Measurements from ENCODE around the gene SEMA4G.

The SEMA4G gene

DNA sequence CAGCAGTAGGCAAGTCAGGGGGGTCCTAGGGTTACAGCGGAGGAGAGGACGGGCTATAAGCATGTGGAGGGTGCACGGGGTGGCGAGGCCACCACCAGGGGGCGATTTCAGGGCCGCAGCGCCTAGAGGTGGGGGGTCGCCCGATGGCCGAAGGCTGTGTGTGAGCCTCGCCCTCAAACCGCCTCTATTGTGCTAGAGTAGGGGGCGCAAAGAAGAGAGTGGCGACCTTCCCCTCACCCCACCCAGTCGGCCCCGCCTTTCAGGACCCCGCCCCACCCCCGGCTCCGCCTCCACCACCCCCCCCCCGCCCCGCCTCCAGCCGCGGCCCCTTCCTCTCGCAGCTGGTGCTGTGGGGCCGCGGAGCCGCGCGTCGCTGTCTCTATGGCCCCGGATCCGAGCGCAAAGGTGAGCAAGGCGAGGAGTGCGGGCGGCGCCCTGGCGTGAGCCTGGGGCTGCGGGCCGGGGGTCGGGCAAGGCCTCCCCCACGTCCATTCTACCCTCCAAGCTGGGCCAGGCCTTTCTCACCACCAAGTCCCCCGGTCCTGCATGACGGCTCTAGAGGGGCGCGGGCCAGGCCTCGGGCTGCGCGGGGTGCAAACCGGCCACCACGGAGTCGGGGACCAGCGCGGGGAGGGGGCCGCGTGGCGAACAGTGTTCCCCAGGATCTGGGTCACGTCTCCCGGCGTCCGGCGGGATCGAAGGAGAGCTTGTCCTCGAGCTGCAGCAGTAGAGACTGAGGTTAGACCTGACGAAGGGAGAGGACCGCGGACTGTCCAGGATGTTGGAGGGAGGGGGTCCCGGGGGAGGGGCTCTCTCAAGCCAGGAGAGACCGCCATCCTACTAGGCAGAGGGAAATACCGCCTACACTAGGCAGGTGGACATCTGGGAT is at the start of gene SEMA4G:
Gene SEMA4G (plus strand): TSS at position 318 of the 889 bp plus-strand sequence. CDS start 3,409 bp downstream, outside the sequence.
- in situ Hi-C loops (cut with MboI; ENCODE audit: low pct_unique_long_range_greater_than_20kb, low sequenced_read_pairs, unreplicated experiment), result no loop called here
- DNase-seq (ENCODE audit: low spot score), result peak; percentile 80
- TF ChIP-seq, protein P1, sequence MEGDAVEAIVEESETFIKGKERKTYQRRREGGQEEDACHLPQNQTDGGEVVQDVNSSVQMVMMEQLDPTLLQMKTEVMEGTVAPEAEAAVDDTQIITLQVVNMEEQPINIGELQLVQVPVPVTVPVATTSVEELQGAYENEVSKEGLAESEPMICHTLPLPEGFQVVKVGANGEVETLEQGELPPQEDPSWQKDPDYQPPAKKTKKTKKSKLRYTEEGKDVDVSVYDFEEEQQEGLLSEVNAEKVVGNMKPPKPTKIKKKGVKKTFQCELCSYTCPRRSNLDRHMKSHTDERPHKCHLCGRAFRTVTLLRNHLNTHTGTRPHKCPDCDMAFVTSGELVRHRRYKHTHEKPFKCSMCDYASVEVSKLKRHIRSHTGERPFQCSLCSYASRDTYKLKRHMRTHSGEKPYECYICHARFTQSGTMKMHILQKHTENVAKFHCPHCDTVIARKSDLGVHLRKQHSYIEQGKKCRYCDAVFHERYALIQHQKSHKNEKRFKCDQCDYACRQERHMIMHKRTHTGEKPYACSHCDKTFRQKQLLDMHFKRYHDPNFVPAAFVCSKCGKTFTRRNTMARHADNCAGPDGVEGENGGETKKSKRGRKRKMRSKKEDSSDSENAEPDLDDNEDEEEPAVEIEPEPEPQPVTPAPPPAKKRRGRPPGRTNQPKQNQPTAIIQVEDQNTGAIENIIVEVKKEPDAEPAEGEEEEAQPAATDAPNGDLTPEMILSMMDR (IDR thresholded peaks at IDR 0.05; ENCODE audit: extremely low read depth, insufficient read depth, missing control alignments), result peak; percentile 69

GRCh38 chr10:100923580-100923979 is 45.7 kb upstream of the SEMA4G start:
- in situ Hi-C loops (cut with MboI; ENCODE audit: low pct_unique_long_range_greater_than_20kb, low sequenced_read_pairs, unreplicated experiment), result no loop called here

GRCh38 chr10:100927266-100927665 is 42.0 kb upstream of the SEMA4G start:
- in situ Hi-C loops (cut with MboI; ENCODE audit: low pct_unique_long_range_greater_than_20kb, low sequenced_read_pairs, unreplicated experiment), result no loop called here
- TF ChIP-seq, protein P1 (IDR thresholded peaks at IDR 0.05; ENCODE audit: extremely low read depth, insufficient read depth, missing control alignments), result no peak
- no peak for DNase-seq (ENCODE audit: low spot score)

More at GRCh38 chr10:100923580-100923979, 45.7 kb upstream of the SEMA4G start:
- TF ChIP-seq, protein P1 (IDR thresholded peaks at IDR 0.05; ENCODE audit: extremely low read depth, insufficient read depth, missing control alignments), result no peak
- no peak for DNase-seq (ENCODE audit: low spot score)

DNA sequence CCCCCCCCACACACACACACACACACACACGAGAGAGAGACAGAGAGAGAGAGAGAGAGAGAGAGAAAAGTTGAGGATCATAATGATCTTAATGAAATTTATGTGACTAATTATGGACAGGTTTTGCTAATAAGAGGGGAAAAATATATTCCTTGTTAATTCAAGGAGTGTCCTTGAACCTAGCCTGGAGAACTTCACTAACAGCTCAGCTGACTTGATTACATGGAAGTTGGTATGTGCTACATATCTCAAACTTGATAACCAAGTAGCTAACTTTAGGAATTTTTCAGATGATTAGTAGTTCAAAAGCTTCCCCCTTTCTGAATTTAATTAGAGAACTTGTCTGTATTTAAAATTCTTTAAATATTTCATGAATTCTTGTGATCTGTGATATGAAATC is 41.3 kb upstream of the SEMA4G start:
- no peak for DNase-seq (ENCODE audit: low spot score)
- TF ChIP-seq, protein P1 (IDR thresholded peaks at IDR 0.05; ENCODE audit: extremely low read depth, insufficient read depth, missing control alignments), result no peak
- in situ Hi-C loops (cut with MboI; ENCODE audit: low pct_unique_long_range_greater_than_20kb, low sequenced_read_pairs, unreplicated experiment), result no loop called here

DNA sequence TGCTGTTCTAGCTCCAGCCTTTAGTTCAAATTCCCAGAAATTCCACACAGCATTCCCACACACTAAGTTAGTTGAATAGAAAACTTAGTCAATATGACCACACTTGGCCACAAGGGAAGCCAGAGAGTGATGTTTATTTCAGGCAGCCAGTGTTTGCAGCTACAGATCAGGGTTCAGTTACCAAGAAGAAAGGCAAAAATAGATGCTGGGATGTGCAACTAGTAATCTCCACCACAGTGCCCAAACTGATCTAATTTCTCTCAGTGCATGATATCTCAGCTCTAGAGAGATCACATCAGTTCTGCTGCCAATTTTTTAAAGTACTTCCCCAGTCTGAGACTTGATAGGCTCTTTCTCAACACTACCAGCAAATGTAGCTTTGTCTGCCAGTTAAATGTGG is 38.9 kb upstream of the SEMA4G start:
- TF ChIP-seq, protein P1 (IDR thresholded peaks at IDR 0.05; ENCODE audit: extremely low read depth, insufficient read depth, missing control alignments), result no peak
- in situ Hi-C loops (cut with MboI; ENCODE audit: low pct_unique_long_range_greater_than_20kb, low sequenced_read_pairs, unreplicated experiment), result no loop called here
- DNase-seq (ENCODE audit: low spot score), result no peak

GRCh38 chr10:100934084-100934659 is 35.1 kb upstream of the SEMA4G start:
- no peak for DNase-seq (ENCODE audit: low spot score)
- in situ Hi-C loops (cut with MboI; ENCODE audit: low pct_unique_long_range_greater_than_20kb, low sequenced_read_pairs, unreplicated experiment), result no loop called here
- TF ChIP-seq, protein P1 (IDR thresholded peaks at IDR 0.05; ENCODE audit: extremely low read depth, insufficient read depth, missing control alignments), result peak; percentile 57

All from GM13977 (cell line).